Islet precursor cell (in vitro differentiated cells): ENCODE data around the gene SPTSSB.

ENCODE experiments used
- DNase-seq: peaks from one replicate; pipeline ENCODE4 v3.0.0-alpha.2; 2018

Gene SPTSSB

DNA sequence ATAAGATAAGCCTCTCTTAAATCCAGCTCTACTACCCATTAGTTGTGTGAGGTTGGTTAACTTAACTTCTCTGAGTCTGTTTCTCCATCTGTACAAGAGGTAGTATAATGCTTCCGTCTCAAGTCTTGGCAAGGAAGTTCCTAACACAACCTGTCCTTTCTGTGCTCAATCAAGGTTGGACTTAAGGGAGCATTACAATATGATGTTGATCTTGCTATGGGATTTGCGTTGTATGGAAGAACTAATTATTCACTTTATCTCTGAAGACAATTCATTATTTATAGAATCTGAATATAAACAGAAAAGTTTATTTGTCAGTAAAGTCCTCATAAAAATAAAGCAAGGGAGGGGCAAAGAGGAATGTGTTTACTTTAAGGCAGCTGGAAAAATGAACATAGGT is 18.9 kb upstream of the SPTSSB start:
- DNase-seq = no peak

DNA sequence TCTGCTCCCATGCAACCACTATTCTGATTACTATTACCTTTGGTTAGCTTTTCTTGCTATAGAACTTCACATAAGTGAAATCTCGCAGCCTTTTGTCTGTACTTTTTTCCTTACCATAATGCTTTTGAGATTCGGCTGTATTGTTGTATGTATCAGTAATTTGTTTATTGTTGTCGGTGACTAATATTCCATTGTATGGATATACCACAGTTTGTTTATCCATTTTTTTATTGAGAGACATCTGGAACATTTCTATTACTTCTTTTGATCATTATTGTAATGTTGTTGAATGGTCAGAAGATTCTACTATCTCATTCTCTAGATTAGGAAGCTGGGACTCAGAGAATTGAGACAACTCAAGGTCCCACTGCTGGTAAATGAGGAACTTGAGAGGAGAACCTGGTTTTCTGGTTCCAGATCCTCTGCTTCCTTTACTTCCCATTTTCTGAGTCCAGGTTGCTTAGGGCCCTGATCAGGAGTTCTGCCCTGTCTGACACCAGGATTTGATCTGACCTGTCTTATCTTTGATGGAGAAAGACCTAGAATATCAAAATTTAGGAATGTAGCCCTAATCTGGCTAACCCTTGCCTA is 18.2 kb upstream of the SPTSSB start:
- no peak for DNase-seq

DNA sequence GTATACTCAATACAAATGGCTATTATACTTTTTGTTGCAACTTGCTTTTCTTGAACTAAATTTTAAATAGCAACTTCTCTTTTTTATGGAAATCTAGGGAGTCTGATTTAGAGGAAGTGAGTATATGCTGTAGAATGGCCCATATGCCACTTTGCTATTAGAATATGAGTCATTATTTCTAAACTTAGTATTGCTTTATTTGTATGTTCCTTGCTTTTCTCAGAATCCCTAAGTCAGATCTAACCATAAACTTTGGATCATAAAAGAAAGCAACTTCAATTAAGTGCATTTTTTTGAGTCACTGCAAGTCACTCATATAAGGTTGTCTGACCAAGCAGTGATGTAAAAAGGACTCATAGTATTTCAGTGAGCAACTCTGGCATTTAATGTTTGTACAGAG is 17.5 kb upstream of the SPTSSB start:
- no peak for DNase-seq

DNA sequence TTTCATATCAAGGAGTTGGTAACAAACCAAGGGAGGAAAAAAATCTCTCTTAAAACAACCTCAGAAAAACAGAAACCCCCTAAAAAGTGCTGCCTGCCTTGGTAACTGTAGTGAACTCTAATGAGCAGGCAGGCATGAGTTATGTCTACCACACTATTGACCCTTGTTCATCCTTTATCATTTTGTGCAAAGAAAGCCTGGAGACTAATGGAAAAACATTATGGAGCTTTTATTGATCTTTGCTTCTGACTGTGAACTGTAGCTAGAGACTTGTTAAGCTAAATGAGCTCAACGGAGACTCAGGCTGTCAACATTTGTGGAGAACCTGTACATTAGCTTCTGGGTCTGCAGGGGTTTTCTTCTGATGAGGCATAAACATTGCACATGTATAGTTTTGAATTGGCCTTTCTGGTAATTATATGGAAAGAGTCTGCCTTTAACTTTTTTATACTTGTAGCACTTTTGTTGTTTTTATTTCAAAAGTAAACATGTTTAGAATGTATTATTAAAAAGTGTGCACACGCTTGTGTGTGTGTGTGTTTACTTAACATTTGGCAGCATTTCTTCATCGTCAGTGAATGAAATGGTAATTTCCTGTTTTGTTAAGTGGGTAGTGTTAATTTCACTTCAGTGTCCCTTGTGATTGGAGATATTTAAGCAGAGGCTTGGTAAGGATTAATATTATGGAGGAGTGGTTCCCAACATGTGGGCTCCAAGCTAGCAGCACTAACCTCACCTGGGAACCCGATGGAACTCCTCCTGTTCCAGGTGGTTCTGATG is 15.9 kb upstream of the SPTSSB start:
- DNase-seq = no peak

DNA sequence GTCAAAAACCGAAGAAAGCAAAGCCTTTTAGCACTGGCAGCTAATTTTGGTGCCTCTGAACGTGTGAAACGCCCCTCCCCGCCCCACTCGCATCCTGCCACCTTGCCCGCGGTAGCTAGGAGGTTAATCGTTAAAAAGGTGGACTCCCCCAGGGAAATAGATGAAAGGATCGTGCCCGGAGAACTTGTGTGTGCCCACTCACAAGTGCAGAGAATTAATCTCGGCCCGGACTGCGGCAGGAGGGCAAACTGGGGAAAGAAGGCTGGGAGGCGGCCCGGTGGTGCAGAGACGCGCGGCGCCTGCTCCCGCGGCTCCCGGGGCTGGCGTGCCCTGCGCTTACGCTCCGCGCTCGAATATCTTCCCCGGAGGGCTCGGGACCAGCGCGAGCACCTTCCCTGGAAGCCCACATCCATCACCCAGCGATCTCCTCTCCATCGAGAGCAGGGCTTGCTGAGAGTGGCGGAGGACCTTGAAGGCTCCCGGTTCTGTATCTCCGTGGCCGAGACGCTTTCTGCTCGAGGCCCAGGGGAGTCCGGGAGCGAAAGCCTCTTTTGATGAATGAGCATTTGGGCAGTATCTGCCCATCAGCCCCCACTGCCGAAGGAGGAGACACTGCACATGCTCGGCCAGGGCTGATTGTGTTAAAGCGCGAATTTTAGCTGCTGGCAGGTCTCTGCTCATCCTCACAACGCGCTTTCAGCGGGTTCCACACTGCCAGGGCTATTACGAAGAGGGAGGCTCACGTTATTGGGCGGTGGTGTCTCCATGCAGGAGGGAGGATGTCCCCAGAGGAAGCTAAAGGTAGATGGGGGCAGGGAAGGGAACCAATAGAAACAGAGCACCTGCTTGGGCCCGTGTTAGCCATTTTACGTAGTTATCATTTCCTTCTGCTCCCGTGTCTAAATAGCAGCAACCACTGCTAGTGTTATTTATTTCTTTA is 1.3 kb upstream of the SPTSSB start:
- peak; percentile 67 for DNase-seq

DNA sequence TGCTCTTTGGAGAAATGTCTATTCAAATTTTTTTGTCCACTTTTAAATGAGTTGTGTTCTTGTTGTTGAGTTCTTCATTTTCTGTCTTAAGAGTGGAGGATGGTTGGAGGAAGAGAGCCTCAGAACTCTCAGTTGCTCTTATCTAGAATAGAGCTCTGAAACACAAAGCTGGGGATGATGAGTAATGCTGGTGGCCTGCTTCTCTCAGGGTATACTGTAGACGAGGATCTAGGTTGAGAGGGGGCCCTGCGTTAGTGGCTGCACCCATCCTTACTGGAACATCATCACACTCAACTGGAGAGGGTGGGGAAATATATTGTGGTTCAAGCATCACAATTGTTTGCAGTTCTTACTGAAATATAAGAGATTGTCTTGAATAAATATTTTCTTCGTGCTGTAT is 1.8 kb downstream of the SPTSSB start:
- DNase-seq = peak; percentile 60

DNA sequence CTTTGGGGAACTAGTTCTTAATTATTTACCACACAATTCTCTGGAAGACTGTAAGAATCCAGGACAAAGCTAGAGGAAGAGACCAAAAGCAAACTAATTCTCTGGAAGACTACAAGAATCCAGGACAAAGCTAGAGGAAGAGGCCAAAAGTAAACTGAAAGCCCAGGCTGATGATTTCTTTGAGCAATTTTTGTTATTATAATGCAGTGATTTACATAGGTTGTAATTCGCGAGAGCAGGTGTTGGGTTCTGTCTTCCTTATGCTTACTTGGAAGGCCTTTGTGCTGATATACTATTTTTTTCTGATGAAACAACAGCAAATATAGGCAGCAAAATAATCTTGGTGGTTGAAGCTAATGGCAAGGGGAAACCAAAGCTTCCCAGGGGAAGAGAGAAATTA is 5.2 kb downstream of the SPTSSB start:
- no peak for DNase-seq

DNA sequence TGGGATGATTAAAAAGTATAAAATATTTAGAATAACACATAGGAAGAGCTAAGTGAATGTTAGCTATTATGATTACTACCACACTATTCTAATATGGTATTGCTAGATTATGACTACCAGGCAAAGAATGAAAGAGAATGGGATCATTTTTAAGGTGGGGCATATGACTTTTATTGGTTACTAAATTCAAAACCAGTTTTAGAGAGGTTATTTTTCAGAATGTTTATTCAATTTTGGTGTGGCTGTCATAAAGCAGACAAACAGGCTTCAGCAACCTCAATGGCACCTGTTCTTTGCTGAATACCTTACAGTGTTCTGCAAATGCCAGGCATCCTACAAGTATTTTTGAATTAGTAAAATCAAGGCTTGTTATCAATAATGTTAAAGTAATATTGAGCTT is 12.8 kb downstream of the SPTSSB start:
- no peak for DNase-seq

DNA sequence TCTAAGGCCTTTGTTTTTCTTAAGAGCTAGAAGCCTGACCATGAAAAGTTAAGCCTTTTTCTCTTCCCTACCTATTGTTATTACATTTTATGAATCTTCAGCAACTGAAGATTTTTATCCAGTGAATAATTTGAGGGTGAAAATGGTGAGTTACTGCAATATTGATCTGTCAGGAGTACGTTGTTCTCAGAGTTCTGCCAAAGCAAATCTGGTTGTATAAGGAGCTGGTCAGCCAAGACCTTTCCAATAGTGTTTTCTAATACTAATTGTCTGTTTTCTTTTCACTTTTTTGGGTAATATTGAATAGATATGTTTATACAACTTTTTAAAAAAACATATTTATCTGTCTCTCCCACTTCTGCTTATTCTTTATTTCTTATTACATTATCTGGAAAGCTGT is 15.0 kb downstream of the SPTSSB start:
- DNase-seq = no peak

DNA sequence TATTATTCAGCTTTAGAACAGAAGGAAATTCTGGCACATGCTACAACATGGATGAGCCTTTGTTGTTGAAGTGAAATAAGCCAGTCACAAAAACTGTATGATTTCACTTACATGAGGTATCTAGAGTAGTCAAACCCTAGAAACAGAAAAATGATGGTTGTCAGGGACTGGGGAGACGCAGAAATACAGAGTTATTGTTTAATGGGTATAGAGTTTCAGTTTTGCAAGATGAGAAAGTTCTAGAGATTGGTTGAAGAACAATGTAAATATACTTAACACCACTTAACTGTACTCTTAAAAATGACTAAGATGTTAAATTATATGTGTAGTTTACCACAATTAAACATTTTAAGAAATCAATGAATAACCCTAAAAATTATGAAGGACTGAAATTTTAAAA is 15.8 kb downstream of the SPTSSB start:
- DNase-seq = no peak

DNA sequence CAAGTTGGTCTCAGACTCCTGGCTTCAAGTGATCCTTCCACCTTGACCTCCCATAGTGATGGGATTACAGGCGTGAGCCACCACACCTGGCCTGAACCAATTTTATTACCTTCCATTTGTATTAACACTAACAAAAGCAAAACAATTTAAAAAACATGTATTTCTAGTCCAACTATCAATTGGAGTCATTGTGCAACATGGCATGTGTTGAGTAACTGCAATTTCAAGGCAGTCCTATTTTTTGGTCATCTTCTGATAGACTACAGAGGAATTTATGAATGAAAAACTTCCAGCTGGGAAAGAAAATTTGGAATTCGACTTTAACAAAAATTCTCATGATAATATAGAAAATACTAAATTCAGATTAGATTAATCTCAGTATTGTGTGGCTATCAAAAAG is 16.8 kb downstream of the SPTSSB start:
- DNase-seq = no peak

DNA sequence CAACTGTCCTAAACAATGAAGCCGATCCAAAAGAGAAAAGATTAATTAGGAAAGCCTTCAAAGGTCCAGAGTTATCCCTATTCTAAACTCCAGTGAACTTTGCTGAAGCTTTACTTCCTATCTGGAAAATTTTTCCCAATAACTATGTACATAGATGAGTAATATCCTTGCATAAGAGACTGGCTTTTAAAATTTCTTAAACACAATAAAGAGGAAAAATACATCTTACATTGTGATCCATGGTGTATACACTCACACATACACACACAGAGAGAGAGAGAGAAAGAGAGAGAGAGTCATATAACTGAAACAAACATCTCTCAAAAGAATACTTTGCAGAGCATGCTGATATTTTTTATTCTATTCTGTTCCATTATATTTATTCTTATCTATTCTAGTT is 20.0 kb downstream of the SPTSSB start:
- DNase-seq = no peak

DNA sequence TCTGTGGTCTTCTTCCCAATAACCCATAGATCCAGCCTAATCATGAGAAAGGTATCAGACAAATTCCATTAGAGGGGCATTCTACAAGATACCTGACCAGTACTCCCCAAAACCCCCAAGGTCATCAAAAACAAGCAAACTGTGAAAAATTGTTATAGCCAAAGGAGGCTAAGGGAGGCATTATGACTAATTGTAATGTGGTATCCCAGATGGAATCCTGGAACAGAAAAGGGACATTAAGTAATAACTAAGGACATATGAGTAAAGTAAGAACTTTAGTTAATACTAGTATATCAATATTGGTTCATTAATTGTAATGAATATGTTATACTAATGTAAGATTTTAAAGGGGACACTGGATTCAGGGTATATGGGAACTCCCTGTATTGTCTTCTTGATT is 20.4 kb downstream of the SPTSSB start:
- no peak for DNase-seq

DNA sequence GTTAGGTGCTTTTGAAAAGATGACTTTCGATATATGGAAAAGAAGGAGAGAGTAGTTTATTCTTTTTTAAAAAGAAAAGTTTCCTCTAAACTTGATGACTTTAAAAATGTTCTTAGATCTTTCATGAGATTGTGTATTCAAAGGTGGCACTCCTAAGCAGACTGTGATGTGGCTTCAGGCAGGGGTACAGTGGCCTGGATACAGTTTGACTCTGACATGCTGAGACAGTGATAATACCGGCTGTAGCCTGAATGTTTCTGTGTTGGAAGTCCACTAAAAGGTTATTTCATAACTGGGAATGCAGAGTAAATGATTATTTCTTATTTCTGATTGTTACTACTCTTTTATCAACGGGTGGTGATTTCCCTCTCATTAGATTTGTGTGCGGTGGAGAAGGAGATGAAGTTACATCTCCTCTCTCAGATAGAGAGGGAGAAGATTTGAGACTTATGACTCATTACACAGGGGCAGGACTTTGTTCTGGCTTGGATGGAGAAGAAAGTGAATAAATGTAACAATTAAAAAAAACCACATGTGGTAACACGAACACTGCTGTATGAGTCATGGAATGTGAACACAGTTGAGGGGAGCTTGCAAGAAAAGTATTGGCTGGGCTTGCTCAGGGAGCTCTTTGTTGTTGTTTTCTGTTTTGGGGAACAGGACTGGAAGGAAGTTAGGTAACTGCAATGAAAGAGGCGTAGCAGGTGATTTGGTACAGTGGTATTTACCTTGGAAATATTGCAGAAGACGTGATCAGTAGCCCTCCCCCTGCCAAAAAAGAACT is 21.6 kb downstream of the SPTSSB start:
- DNase-seq = no peak

DNA sequence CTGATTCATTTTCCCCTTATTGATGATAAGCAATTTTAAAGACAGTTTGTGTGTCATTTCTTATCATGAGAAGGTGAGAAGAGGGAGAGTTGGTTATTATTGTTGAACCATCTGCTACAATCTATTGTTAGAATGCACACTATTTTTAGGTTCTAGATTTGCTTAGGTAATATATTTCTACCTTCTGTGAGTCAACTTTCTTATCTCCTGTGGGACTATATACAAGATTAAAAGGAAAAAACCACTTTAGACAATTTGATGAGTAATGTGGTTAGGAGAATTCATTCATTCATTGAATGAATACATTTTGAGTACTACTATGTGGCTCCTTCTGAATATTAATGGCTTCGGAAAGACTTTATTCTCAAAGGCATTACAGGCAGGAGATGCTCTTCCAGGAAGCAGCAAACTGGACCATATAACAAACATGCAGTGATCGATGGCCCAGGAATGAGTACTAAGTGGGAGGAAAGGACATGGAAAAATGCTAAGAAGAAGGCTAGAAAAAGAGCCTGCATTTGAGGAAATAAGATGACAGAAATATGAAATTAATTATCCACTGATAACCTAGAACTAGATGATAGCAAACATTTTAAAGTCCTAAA is 22.4 kb downstream of the SPTSSB start:
- no peak for DNase-seq

DNA sequence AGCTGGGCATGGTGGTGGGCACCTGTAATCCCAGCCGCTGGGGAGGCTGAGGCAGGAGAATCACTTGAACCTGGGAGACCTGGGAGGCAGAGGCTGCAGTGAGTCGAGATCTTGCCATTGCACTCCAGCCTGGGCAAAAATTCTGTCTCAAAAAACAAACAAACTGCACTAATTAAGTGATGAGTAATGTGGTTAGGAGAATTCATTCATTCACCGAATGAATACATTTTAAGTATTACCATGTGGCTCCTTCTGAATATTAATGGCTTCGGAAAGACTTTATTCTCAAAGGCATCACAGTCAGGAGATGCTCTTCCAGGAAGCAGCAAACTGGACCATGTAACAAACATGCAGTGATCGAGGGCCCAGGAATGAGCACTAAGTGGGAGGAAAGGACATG is 23.6 kb downstream of the SPTSSB start:
- no peak for DNase-seq

DNA sequence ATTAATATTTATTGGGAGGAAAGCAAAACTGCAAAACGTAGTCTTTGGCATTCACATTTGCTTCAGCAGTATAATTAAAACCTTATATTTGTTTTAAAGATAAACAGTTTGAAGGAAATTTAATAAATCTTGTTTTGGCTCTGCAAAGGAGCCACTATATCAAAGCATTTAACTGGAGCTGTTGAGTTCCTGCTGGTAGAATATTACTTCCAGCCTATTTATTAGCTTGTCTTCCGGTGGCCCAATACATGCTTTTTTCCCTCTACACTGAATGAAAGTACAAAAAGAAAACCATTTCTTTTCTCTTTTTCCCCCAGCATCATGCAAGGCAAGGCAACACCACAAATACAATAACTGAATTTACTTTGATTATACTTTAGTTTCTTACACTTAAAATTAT is 26.3 kb downstream of the SPTSSB start:
- no peak for DNase-seq

DNA sequence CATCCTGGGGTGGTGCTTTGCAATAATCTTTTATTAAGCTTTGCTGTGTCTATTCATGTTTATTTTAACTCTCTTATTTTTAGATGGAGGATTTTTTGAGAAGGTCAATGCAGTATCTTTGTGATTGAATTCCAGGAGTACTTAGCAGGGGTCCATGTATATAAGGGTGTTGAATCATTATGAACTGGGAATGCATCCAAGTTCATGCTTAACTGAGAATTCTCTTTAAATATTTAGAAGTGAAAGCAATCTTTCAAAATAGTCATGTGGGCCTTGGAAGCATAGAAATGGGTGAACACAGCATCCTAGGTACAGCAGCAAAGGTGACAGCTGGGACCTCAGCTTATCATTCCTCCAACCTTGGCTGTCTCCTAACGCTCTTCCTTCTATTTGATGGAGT is 27.3 kb downstream of the SPTSSB start:
- no peak for DNase-seq

DNA sequence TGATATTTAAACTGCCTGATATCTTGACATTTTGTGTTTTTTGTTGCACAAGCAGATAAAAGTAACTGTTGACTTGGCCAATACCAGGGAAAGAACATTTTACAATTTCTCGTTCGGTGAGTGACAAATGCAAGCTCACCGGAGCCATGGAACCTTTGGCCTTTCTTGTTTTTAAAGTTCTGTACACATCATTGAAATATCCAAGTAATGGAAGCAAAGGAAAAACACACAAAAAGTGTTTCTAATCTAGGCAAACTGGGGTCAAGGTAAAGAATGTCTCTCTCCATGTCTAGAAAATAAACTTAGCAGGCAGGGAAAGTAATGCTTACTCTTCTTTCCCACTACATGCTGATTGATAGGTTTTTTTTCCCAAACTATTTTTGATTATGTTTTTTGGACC is 27.8 kb downstream of the SPTSSB start:
- no peak for DNase-seq

DNA sequence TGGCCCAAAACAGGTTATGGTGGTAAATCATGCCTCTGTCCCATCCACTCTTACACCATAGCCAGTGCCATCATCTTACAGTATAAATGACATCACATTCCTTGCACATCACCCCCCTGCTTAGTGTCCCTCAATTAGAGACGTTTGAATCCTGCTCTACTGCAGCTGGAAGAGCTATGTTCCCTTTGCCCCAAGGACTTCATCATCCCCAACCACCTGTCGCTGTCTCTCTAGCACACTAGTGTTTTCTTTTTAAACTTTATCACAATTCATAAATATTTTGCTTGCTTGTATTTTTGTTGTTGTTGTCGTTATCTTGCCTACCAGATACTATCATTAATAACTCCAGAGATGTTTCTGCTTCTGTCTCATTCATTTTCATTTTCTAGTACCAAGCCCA is 28.7 kb downstream of the SPTSSB start:
- DNase-seq = no peak

DNA sequence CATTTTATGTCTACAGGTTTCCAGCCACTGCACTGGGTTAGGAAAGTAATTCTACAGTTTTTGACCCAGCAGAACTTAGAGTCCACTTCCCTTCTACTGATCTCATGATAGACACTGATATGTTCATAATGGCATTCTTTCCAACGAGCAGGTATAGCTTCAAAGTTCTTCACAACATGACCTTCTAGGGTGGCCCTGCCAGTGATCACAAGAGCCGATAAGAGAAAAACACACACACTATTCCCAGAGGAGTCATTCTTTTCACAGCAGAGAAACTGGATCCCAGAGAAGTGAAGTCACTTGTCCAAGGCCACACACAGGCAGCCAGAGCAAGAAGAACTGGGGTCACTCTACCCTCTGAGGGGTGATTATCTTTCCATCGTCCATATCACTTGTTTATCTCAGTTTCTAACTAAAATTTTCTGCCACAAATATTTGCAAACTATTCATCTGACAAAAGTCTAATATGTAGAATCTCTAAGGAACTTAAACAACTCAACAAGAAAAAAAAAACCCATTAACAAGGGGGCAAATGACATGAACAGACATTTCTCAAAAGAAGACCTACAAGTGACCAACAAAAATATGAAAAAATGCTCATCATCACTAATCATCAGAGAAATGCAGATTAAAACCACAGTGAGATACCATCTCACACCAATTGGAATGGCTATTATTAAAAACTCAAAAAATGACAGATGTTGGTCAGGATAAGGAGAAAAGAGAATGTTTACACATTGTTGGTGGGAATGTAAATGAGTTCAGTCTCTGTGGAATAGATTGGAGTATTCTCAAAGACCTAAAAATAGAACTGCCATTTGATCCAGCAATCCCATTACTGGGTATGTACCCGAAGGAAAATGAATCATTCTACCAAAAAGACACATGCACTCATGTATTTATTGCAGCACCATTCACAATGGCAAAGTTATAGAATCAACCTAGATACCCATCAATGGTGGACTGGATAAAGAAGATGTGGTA is 31.5 kb downstream of the SPTSSB start:
- DNase-seq = no peak
